ENCODE data around the gene TTLL5. TPM values are rescaled to one million over a fixed set of nuclear protein-coding genes. Genes with fewer than 3 reads are reported as not detected.

The TTLL5 gene
- total RNA-seq, 2 experiments from 2014 or later, result 19.8 to 26.4 TPM

- Mint-ChIP-seq H3K9me3 (no peaks in the 10 kb centered on the region), H3K27me3 (no peaks in the 10 kb centered on the region), H3K27ac (no peak overlapping the region), H3K36me3 (ENCODE audit: low read depth) (peaks cover 11% of the 10 kb centered on the region), H3K4me3 (no peak overlapping the region), H3K4me1 (ENCODE audit: low read depth) (no peaks in the 10 kb centered on the region)
- CTCF ChIA-PET, result no interaction called here
- DNase-seq (no peak), ATAC-seq (ENCODE audit: poor library complexity) (no peak)
- POLR2A ChIA-PET, result no interaction called here
- H3K4me3 ChIP-seq (ENCODE audit: low read length), result no peak overlapping the region
- H3K36me3 ChIP-seq (ENCODE audit: insufficient read depth, low read length), result no peaks in the 10 kb centered on the region
- no peak overlapping the region for H3K27ac ChIP-seq (ENCODE audit: low read depth in 1 of 2, low read length in 2 of 2)
- H3K27me3 ChIP-seq (ENCODE audit: control insufficient read depth in 1 of 2, insufficient read depth in 2 of 2, low read length in 2 of 2), result no peaks in the 10 kb centered on the region
- no peaks in the 10 kb centered on the region for H3K4me1 ChIP-seq (ENCODE audit: insufficient read depth, low read length)
- no peaks in the 10 kb centered on the region for H3K9me3 ChIP-seq (ENCODE audit: control insufficient read depth in 1 of 2, insufficient read depth in 1 of 2, low read length in 2 of 2)
- TF ChIP-seq, protein P1, sequence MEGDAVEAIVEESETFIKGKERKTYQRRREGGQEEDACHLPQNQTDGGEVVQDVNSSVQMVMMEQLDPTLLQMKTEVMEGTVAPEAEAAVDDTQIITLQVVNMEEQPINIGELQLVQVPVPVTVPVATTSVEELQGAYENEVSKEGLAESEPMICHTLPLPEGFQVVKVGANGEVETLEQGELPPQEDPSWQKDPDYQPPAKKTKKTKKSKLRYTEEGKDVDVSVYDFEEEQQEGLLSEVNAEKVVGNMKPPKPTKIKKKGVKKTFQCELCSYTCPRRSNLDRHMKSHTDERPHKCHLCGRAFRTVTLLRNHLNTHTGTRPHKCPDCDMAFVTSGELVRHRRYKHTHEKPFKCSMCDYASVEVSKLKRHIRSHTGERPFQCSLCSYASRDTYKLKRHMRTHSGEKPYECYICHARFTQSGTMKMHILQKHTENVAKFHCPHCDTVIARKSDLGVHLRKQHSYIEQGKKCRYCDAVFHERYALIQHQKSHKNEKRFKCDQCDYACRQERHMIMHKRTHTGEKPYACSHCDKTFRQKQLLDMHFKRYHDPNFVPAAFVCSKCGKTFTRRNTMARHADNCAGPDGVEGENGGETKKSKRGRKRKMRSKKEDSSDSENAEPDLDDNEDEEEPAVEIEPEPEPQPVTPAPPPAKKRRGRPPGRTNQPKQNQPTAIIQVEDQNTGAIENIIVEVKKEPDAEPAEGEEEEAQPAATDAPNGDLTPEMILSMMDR (IDR thresholded peaks at IDR 0.05), result no peak
- intact Hi-C loops (cut with DNase I, micrococcal nuclease), result no loop called here
Observed at GRCh38 chr14:75876530-75876929, 215.5 kb downstream of the TTLL5 start.

- no peak overlapping the region for H3K4me3 ChIP-seq (ENCODE audit: low read length)
- CTCF ChIA-PET, result no interaction called here
- TF ChIP-seq, protein P1 (IDR thresholded peaks at IDR 0.05), result no peak
- H3K9me3 ChIP-seq (ENCODE audit: control insufficient read depth in 1 of 2, insufficient read depth in 1 of 2, low read length in 2 of 2), result no peaks in the 10 kb centered on the region
- Mint-ChIP-seq H3K4me3 (no peak overlapping the region), H3K4me1 (ENCODE audit: low read depth) (no peaks in the 10 kb centered on the region), H3K27me3 (no peaks in the 10 kb centered on the region), H3K36me3 (ENCODE audit: low read depth) (peaks cover 16% of the 10 kb centered on the region), H3K27ac (no peak overlapping the region), H3K9me3 (no peaks in the 10 kb centered on the region)
- no peak for DNase-seq
- H3K4me1 ChIP-seq (ENCODE audit: insufficient read depth, low read length), result no peaks in the 10 kb centered on the region
- H3K27ac ChIP-seq (ENCODE audit: low read depth in 1 of 2, low read length in 2 of 2), result no peak overlapping the region
- intact Hi-C loops (cut with DNase I, micrococcal nuclease), result no loop called here
- no peaks in the 10 kb centered on the region for H3K27me3 ChIP-seq (ENCODE audit: control insufficient read depth in 1 of 2, insufficient read depth in 2 of 2, low read length in 2 of 2)
- H3K36me3 ChIP-seq (ENCODE audit: insufficient read depth, low read length), result no peaks in the 10 kb centered on the region
- ATAC-seq (ENCODE audit: poor library complexity), result no peak
- POLR2A ChIA-PET, result no interaction called here
Observed at GRCh38 chr14:75877292-75877691, 216.2 kb downstream of the TTLL5 start.

DNA sequence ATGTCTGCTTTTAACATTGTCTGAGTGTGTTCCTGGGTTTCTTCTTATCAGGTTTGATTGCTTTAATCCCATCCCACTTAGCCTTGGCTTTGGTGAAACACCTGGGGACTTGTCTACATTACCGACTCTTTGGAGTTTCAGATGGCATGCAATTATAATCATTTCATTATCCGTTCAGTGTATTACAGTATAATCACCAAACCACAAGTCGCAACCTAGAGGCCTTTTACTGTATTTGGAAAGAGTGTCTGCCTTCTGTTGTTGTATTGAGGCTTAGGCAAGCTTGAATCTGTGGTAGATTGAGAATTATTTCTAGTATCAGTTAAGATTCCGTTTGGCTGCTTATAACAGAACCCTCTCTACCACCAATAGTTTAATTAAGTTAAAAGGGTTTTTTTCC, 216.8 kb downstream of the TTLL5 start:
- no peaks in the 10 kb centered on the region for H3K4me1 Mint-ChIP-seq (ENCODE audit: low read depth)
- POLR2A ChIA-PET, result no interaction called here
- no peaks in the 10 kb centered on the region for H3K9me3 Mint-ChIP-seq
- intact Hi-C loops (cut with DNase I, micrococcal nuclease), result no loop called here
- Histone ChIP-seq H3K36me3 (ENCODE audit: insufficient read depth, low read length) (peaks cover 1% of the 10 kb centered on the region), H3K27ac (ENCODE audit: low read depth in 1 of 2, low read length in 2 of 2) (no peak overlapping the region), H3K4me1 (ENCODE audit: insufficient read depth, low read length) (no peaks in the 10 kb centered on the region), H3K9me3 (ENCODE audit: control insufficient read depth in 1 of 2, insufficient read depth in 1 of 2, low read length in 2 of 2) (no peaks in the 10 kb centered on the region), H3K4me3 (ENCODE audit: low read length) (no peak overlapping the region), H3K27me3 (ENCODE audit: control insufficient read depth in 1 of 2, insufficient read depth in 2 of 2, low read length in 2 of 2) (no peaks in the 10 kb centered on the region)
- ATAC-seq (ENCODE audit: poor library complexity) (no peak), DNase-seq (no peak)
- peaks cover 21% of the 10 kb centered on the region for H3K36me3 Mint-ChIP-seq (ENCODE audit: low read depth)
- H3K27me3 Mint-ChIP-seq, result no peaks in the 10 kb centered on the region
- CTCF ChIA-PET, result no interaction called here
- H3K4me3 Mint-ChIP-seq, result no peak overlapping the region
- TF ChIP-seq, protein P1 (IDR thresholded peaks at IDR 0.05), result no peak
- no peak overlapping the region for H3K27ac Mint-ChIP-seq

All from CD4-positive, alpha-beta T cell (primary cell).